H1 (cell line): ENCODE measurements around the gene KRTAP3-1. TPM values are rescaled to one million over a fixed set of nuclear protein-coding genes. Genes with fewer than 3 reads are reported as not detected.
"Not testable (repeated sequence)": the region's sequence is repeated elsewhere in the genome, so short reads cannot be mapped to it uniquely, and the experiment has no call there.

Experiments
- CTCF ChIA-PET: fragments of 300-600 bp; sonication (Branson Sonifier 250); formaldehyde crosslinking; loops from one replicate; lab custom pipeline; 2021; ENCODE audit not compliant: partially characterized antibody; lab: Charles Lee
- POLR2A ChIA-PET: fragments of 300-600 bp; sonication (Branson Sonifier 250); formaldehyde crosslinking; loops from one replicate; lab custom pipeline; 2021; ENCODE audit warnings: inconsistent platforms; ENCODE audit not compliant: partially characterized antibody; lab: Charles Lee
- DNase-seq, 2 experiments: peaks; one replicate each; pipeline versions ENCODE4 v3.0.0 to v3.0.0-alpha.2; 2010 to 2022; ENCODE audit warnings: low spot score in 2 of 2, low read depth in 1 of 2, mixed read lengths in 1 of 2
- FAIRE-seq: peaks from 2 replicates; lab custom pipeline; 2011; peaks lifted over from hg19 to GRCh38; lab: Jason Lieb, UNC
- H2AFZ ChIP-seq: 2 replicates; pipeline ENCODE4 v1.8.1; 2012; ENCODE audit warnings: low read length, inconsistent platforms
- H2AK5ac ChIP-seq: 2 replicates; pipeline ENCODE4 v1.6.1; 2013; ENCODE audit warnings: low read depth, low read length
- H2BK120ac ChIP-seq: replicated peaks from 2 replicates; pipeline ENCODE3; 2013; ENCODE audit warnings: low read depth, low read length, inconsistent platforms
- H2BK12ac ChIP-seq: 2 replicates; pipeline ENCODE4 v1.6.1; 2013; ENCODE audit warnings: low read depth, low read length
- H2BK15ac ChIP-seq: 2 replicates; pipeline ENCODE4 v1.6.1; 2013; ENCODE audit warnings: low read length
- H2BK20ac ChIP-seq: 2 replicates; pipeline ENCODE4 v1.6.1; 2013; ENCODE audit warnings: low read length
- H2BK5ac ChIP-seq: 2 replicates; pipeline ENCODE4 v1.6.1; 2013; ENCODE audit warnings: low read depth, low read length
- H3K14ac ChIP-seq: 2 replicates; pipeline ENCODE4 v1.6.1; 2013; ENCODE audit warnings: inconsistent platforms; ENCODE audit not compliant: insufficient read length
- H3K18ac ChIP-seq: 2 replicates; pipeline ENCODE4 v1.6.1; 2013; ENCODE audit warnings: low read length; ENCODE audit errors: extremely low read depth
- H3K23ac ChIP-seq: 2 replicates; pipeline ENCODE4 v1.6.1; 2013; ENCODE audit warnings: inconsistent platforms; ENCODE audit not compliant: insufficient read length
- H3K23me2 ChIP-seq: 2 replicates; pipeline ENCODE4 v1.6.1; 2013; ENCODE audit warnings: low read depth, low read length
- H3K27ac ChIP-seq: 2 replicates; pipeline ENCODE4 v1.6.1; 2011; ENCODE audit warnings: low read depth, low read length, inconsistent platforms
- H3K27me3 ChIP-seq, 4 experiments: replicated peaks in 1 of 4; 1 replicate in 1 of 4; 2 replicates in 3 of 4; pipeline versions ENCODE4 v1.6.1 to v1.8.1; 2011 to 2013; ENCODE audit warnings: low read length in 3 of 4, mild to moderate bottlenecking in 3 of 4, inconsistent platforms in 2 of 4, mixed read lengths in 2 of 4, moderate library complexity in 1 of 4; ENCODE audit not compliant: control insufficient read depth in 3 of 4, insufficient read depth in 3 of 4; ENCODE audit errors: extremely low read depth in 1 of 4
- H3K36me3 ChIP-seq, 4 experiments: 2 replicates each; pipeline versions ENCODE4 v1.6.1 to v1.8.1; 2011 to 2013; ENCODE audit warnings: mild to moderate bottlenecking in 4 of 4, low read length in 3 of 4, moderate library complexity in 2 of 4, control low read depth in 1 of 4, inconsistent platforms in 1 of 4; ENCODE audit not compliant: insufficient read depth in 4 of 4, control insufficient read depth in 2 of 4
- H3K4ac ChIP-seq: replicated peaks from 2 replicates; pipeline ENCODE3; 2013; ENCODE audit warnings: low read length, low read depth, mixed read lengths, inconsistent platforms; ENCODE audit not compliant: insufficient read length
- H3K4me1 ChIP-seq, 4 experiments: replicated peaks in 1 of 4; 1 replicate in 1 of 4; 2 replicates in 3 of 4; pipeline versions ENCODE4 v1.6.1 to v1.8.1; 2011 to 2013; ENCODE audit warnings: low read length in 3 of 4, inconsistent platforms in 2 of 4, mixed read lengths in 1 of 4; ENCODE audit not compliant: insufficient read depth in 4 of 4, control insufficient read depth in 3 of 4
- H3K4me2 ChIP-seq, 2 experiments: 2 replicates each; pipeline versions ENCODE4 v1.6.1 to v1.8.1; 2011 to 2013; ENCODE audit warnings: low read depth in 2 of 2, low read length in 2 of 2, control low read depth in 1 of 2, inconsistent platforms in 1 of 2, mild to moderate bottlenecking in 1 of 2; ENCODE audit not compliant: insufficient read depth in 1 of 2
- H3K4me3 ChIP-seq, 4 experiments: fragments of 200-600, 300-600 bp in 1 of 4; sonication (generic), shearing (Covaris generic), sonication (Bioruptor Twin) in 1 of 4; 2 replicates each; pipeline versions ENCODE4 v1.5.1 to v1.8.1; 2011 to 2016; ENCODE audit warnings: low read length in 4 of 4, low read depth in 3 of 4, control low read depth in 2 of 4, inconsistent platforms in 2 of 4, mild to moderate bottlenecking in 2 of 4, mixed read lengths in 1 of 4, moderate library complexity in 1 of 4; ENCODE audit not compliant: insufficient read depth in 2 of 4; ENCODE audit errors: extremely low read depth in 1 of 4
- H3K56ac ChIP-seq: replicated peaks from 2 replicates; pipeline ENCODE3; 2013; ENCODE audit warnings: low read depth, mild to moderate bottlenecking, mixed read lengths, low read length, inconsistent platforms; ENCODE audit not compliant: insufficient read length
- H3K79me1 ChIP-seq: 2 replicates; pipeline ENCODE4 v1.6.1; 2013; ENCODE audit warnings: low read depth, low read length, control low read depth
- H3K79me2 ChIP-seq, 2 experiments: 2 replicates each; pipeline versions ENCODE4 v1.6.1 to v1.8.1; 2012 to 2013; ENCODE audit warnings: low read length in 2 of 2, mild to moderate bottlenecking in 2 of 2, inconsistent platforms in 1 of 2; ENCODE audit not compliant: insufficient read depth in 2 of 2, control insufficient read depth in 1 of 2
- H3K9ac ChIP-seq, 4 experiments: replicated peaks in 1 of 4; 1 replicate in 1 of 4; 2 replicates in 3 of 4; pipeline versions ENCODE4 v1.6.1 to v1.8.1; 2011 to 2013; ENCODE audit warnings: low read depth in 3 of 4, low read length in 3 of 4, control low read depth in 2 of 4, mild to moderate bottlenecking in 2 of 4, moderate library complexity in 2 of 4, inconsistent platforms in 1 of 4; ENCODE audit errors: extremely low read depth in 1 of 4
- H3K9me3 ChIP-seq, 2 experiments: 2 replicates each; pipeline versions ENCODE4 v1.6.1 to v1.8.1; 2012 to 2013; ENCODE audit warnings: mild to moderate bottlenecking in 2 of 2, moderate library complexity in 2 of 2, control low read depth in 1 of 2, inconsistent platforms in 1 of 2, low read depth in 1 of 2, low read length in 1 of 2, mixed read lengths in 1 of 2; ENCODE audit not compliant: insufficient read depth in 2 of 2
- H4K20me1 ChIP-seq, 2 experiments: replicated peaks in 1 of 2; 2 replicates each; pipeline versions ENCODE3 to v1.8.1; 2011 to 2013; ENCODE audit warnings: inconsistent platforms in 2 of 2, low read length in 2 of 2, mild to moderate bottlenecking in 1 of 2; ENCODE audit not compliant: insufficient read depth in 2 of 2, control insufficient read depth in 1 of 2
- H4K5ac ChIP-seq: 2 replicates; pipeline ENCODE4 v1.6.1; 2013; ENCODE audit warnings: low read length, low read depth, mixed read lengths, inconsistent platforms; ENCODE audit not compliant: insufficient read length
- H4K8ac ChIP-seq: 2 replicates; pipeline ENCODE4 v1.8.0; 2013; ENCODE audit warnings: mild to moderate bottlenecking, moderate library complexity, low read length, inconsistent platforms; ENCODE audit not compliant: insufficient read depth; ENCODE audit errors: extremely low read depth
- H4K91ac ChIP-seq: replicated peaks from 2 replicates; pipeline ENCODE3; 2013; ENCODE audit warnings: low read length, mixed read lengths, inconsistent platforms; ENCODE audit not compliant: insufficient read length
- WGBS, 2 experiments: shearing (Covaris generic) in 1 of 2; methylation state at CpG; one replicate each; pipeline versions ENCODE4 v1.1.6 to v1.1.7; 2013 to 2015; ENCODE audit warnings: low lambda C conversion rate in 2 of 2, mixed read lengths in 2 of 2, inconsistent platforms in 1 of 2, low coverage in 1 of 2, missing lambda C conversion rate in 1 of 2; ENCODE audit not compliant: insufficient replicate concordance in 2 of 2, insufficient coverage in 1 of 2, insufficient read length in 1 of 2; ENCODE audit errors: extremely low coverage in 1 of 2, missing lambda C conversion rate in 1 of 2; 5-methylcytosine and 5-hydroxymethylcytosine counted together
- polyA plus RNA-seq, 7 experiments: library from polyadenylated mRNA; depleted of rRNA in 3 of 7; stranded (reverse) in 5 of 7; unstranded in 2 of 7; fragments of >200 nt in 5 of 7; fragments of 200-250 nt in 2 of 7; gene quantifications; 1 replicate in 5 of 7; 2 replicates in 1 of 7; 4 replicates in 1 of 7; pipeline versions ENCODE4 v1.2.1 to v1.2.3, GENCODE V29; 2011 to 2013; ENCODE audit warnings: missing spikeins in 2 of 7, mixed read lengths in 2 of 7
- total RNA-seq: library from RNA; stranded (reverse); fragmentation: NEBNext Ultra II Directional; extraction: Animal tissue kit (Norgen Biotek cat#: 25700); gene quantifications from 2 replicates; pipeline ENCODE4 v1.2.1, GENCODE V29; 2021

Gene KRTAP3-1
- total and polyA plus RNA-seq, 2 of the 8 experiments (the other 6 are each of a cell fraction or from before 2014, with no cell fraction given), result not detected

- H3K27ac ChIP-seq, POLR2A ChIA-PET, CTCF ChIA-PET: not testable (repeated sequence)
These were observed 45.6 kb upstream of the KRTAP3-1 start for GRCh38 chr17:41054556-41054955.

More at GRCh38 chr17:41054556-41054955, 45.6 kb upstream of the KRTAP3-1 start:
- H2BK5ac ChIP-seq, H3K23me2 ChIP-seq, H3K79me2 ChIP-seq, H2BK12ac ChIP-seq, H4K5ac ChIP-seq, H3K27me3 ChIP-seq, H3K4me3 ChIP-seq, H2BK15ac ChIP-seq, H3K18ac ChIP-seq, H3K4me1 ChIP-seq, H3K36me3 ChIP-seq, H3K56ac ChIP-seq, H2BK120ac ChIP-seq, H3K9me3 ChIP-seq, H4K91ac ChIP-seq, H3K4ac ChIP-seq, H3K14ac ChIP-seq, H3K79me1 ChIP-seq, H4K20me1 ChIP-seq, H2BK20ac ChIP-seq, H4K8ac ChIP-seq, H2AK5ac ChIP-seq, H2AFZ ChIP-seq, H3K9ac ChIP-seq, H3K23ac ChIP-seq, H3K4me2 ChIP-seq, DNase-seq, FAIRE-seq: not testable (repeated sequence)
- WGBS, 2 experiments, result 99% methylated on average over 7 of the region's 9 CpGs; no CpG with 5 or more reads in 1 of the 2 experiments
